Activated T-cell treated with anti-CD3 and anti-CD28 coated beads, Interleukin-2, amount 50 U/mL, for 4 hours (primary cell): ENCODE results near the gene ATIC. TPM values are rescaled to one million over a fixed set of nuclear protein-coding genes. Genes with fewer than 3 reads are reported as not detected.

Experiments used
- ATAC-seq, 2 donors: fragments of 200-7000 bp; cut with Tn5 transposase; one replicate each; pipeline ENCODE4 v1.10.0; 2021
- DNase-seq: peaks from one replicate; pipeline ENCODE4 v3.0.0-alpha.2; 2020
- H3K27me3 Mint-ChIP-seq: one replicate; pipeline ENCODE4 v1.8.0; 2021; ENCODE audit warnings: low read depth, mixed read lengths
- H3K36me3 Mint-ChIP-seq: one replicate; pipeline ENCODE4 v1.8.0; 2022; ENCODE audit warnings: mixed read lengths; ENCODE audit not compliant: insufficient read depth
- H3K4me1 Mint-ChIP-seq: one replicate; pipeline ENCODE4 v1.8.0; 2021; ENCODE audit warnings: low read depth, mixed read lengths
- H3K4me3 Mint-ChIP-seq: one replicate; pipeline ENCODE4 v1.8.0; 2021; ENCODE audit warnings: mild to moderate bottlenecking, moderate library complexity, mixed read lengths
- H3K9me3 Mint-ChIP-seq: one replicate; pipeline ENCODE4 v1.8.0; 2021; ENCODE audit warnings: mixed read lengths
- total RNA-seq, 3 donors: library from RNA; stranded (reverse); gene quantifications; one replicate each; pipeline ENCODE4 v1.2.1, GENCODE V29; 2021

ATIC gene
- total RNA-seq, 3 donors from 2014 or later: 289 to 356 (median 345) TPM

DNA sequence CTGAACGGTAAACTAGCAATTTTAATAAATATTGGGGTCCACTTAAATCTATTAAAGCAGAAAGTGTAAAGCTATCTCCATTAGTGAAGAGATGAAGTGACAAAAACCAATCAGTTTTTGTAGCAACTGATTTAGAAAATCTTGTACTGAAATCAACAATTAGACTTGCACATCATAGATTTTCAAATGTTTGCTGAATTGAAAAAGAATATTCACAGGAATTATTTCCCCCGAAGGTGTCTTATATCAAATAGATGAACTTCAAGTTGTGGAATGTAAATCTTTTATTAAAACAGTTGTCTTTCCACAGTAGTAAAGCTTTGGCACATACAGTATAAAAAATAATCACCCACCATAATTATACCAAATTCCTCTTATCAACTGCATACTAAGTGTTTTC lies 48.7 kb downstream of the ATIC start:
- no peak overlapping the region for H3K4me3 Mint-ChIP-seq
- DNase-seq (no peak), ATAC-seq (no peak)
- no peaks in the 10 kb centered on the region for H3K27me3 Mint-ChIP-seq
- H3K36me3 Mint-ChIP-seq: peaks cover 47% of the 10 kb centered on the region
- H3K4me1 Mint-ChIP-seq: no peaks in the 10 kb centered on the region
- H3K9me3 Mint-ChIP-seq: no peaks in the 10 kb centered on the region

DNA sequence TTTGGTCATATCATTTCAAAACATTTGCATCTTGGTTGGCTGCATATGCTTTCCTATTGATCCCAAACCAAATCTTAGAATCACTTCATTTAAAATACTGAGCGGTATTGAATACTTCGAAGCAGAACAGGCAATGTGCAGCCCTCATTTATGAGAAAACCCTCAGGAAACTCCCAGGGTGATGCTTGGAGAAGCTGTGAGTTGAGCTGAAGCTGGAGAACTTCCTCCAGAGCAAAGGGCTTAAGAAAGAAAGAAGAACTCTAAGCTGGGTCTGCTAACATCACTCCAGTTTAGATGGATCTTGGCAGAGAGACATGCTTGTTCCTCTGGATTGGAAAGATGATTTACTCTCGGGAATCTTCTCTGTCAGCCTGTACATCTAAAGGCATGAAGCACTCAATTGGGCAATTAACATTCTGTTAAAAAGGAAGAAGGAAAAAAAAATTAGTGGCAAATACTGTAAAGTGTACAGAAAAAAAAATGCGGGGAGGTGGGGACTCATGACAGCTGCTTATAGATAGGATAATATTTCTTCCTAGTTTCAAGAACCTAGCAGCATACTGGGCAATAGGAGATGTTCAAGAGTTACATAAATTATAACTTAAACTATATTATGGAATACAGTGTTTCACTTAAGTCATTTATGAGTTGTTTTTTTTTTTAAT lies 49.5 kb downstream of the ATIC start:
- H3K9me3 Mint-ChIP-seq: no peaks in the 10 kb centered on the region
- ATAC-seq (no peak), DNase-seq (no peak)
- no peaks in the 10 kb centered on the region for H3K27me3 Mint-ChIP-seq
- H3K36me3 Mint-ChIP-seq: peaks cover 47% of the 10 kb centered on the region
- no peak overlapping the region for H3K4me3 Mint-ChIP-seq
- H3K4me1 Mint-ChIP-seq: no peaks in the 10 kb centered on the region

DNA sequence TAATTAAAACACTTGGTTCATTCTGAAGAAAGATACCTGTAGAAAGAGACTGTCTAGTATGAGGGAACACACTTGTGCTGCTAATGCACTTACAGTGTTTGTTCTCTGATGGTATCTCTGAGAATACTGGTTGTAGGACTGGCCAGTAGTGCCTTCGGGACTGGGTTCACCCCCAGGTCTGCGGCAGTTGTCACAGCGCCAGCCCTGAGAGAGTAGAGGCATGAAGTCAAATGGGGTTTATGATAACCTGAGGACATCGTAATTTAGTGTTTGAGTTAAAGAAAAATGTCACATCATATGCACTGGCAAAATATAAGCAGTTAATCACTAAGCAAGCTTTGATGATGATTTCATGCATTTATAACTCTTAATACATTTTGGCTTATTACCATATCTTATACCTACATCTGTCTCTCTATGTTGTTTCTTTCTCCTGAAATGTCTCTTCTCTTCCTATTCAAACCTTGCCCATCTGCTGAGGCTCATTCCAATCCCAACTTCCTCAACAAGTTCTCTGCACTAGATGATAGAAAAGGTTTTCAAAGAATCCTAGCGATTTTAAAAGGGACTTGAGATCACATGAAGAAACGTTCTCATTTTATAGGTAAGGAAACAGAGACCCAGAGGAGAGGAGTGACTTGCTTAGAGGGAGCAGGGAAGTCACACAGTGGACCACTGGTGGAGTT lies 50.2 kb downstream of the ATIC start:
- no peak for DNase-seq
- H3K4me3 Mint-ChIP-seq: no peak overlapping the region
- H3K36me3 Mint-ChIP-seq: peaks cover 41% of the 10 kb centered on the region

DNA sequence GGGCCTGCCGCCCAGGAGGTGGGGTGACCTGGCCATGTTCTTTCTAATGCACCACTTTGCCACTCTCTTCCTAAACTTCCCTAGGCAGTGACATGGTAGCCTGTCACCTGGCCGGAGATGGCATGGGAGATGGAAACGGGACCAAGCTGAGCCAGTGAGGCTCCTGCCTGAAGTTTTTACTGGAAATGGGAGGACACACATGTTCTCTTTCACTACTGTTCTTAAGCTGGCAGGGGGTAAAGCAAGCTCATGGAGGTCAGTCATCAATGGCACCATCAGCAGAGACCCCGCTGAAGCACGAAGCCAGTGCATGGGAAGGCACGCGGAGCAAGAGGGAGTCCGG lies 50.7 kb downstream of the ATIC start:
- no peak for DNase-seq
- H3K27me3 Mint-ChIP-seq: no peaks in the 10 kb centered on the region
- H3K4me1 Mint-ChIP-seq: no peaks in the 10 kb centered on the region
- H3K4me3 Mint-ChIP-seq: no peak overlapping the region
- ATAC-seq: no peak
- peaks cover 42% of the 10 kb centered on the region for H3K36me3 Mint-ChIP-seq
- H3K9me3 Mint-ChIP-seq: no peaks in the 10 kb centered on the region

More for the DNA sequence above, 50.2 kb downstream of the ATIC start:
- H3K9me3 Mint-ChIP-seq: no peaks in the 10 kb centered on the region
- ATAC-seq: no peak
- H3K27me3 Mint-ChIP-seq: no peaks in the 10 kb centered on the region
- H3K4me1 Mint-ChIP-seq: no peaks in the 10 kb centered on the region

DNA sequence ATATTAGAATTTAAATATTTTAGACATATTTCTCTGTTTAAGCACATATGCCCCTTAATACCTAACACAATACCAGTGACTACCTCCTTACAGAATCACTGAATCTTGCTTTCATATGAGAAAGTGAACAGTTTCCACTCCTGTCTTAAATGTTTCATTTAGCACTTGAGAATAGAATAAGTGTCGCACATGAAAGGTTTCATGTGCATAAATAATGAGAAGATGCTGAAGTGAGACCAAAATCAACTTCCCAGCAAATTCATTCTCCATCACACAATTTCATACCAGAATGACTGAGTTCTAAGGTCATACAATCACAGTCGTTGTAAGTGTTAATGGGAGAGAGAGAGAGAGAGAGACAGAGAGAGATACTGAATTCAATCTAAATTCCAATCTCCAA lies 51.2 kb downstream of the ATIC start:
- Mint-ChIP-seq H3K36me3 (peaks cover 42% of the 10 kb centered on the region), H3K27me3 (no peaks in the 10 kb centered on the region), H3K9me3 (no peaks in the 10 kb centered on the region), H3K4me1 (no peaks in the 10 kb centered on the region), H3K4me3 (no peak overlapping the region)
- DNase-seq (no peak), ATAC-seq (no peak)

DNA sequence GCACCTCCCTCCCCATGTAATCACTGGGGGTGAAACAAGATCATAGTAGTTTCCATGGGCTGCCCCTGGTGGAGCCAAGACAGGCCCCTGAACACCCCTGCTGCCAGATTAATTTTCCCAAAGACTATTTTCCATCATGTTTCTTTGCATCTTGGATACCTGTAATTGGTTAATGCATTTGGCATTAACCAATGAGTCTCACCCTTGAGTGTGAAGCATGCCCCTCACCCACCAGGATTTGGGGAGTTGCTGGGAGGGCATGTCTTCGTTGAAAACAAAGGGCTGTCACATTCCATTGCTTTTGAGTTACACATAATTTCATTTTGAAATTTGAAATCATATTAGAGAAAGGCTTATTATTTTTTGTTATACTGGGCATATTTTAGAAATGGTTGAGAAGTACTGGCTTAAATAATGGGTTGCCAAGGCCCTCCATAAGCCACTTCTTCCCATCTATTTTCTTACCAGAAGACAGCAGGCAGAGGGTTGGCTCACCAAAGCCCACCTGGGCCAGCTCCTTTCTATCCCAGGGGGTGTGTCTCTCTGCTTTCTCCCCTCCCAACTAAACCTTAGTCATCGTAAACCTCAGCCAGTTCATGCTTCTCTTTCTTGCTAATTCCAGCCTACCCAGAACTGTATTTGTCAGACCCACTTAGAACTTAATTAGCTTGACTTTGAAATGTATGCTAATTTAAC lies 51.8 kb downstream of the ATIC start:
- Mint-ChIP-seq H3K27me3 (no peaks in the 10 kb centered on the region), H3K4me1 (no peaks in the 10 kb centered on the region), H3K4me3 (no peak overlapping the region), H3K36me3 (peaks cover 41% of the 10 kb centered on the region), H3K9me3 (no peaks in the 10 kb centered on the region)
- ATAC-seq (no peak), DNase-seq (no peak)

DNA sequence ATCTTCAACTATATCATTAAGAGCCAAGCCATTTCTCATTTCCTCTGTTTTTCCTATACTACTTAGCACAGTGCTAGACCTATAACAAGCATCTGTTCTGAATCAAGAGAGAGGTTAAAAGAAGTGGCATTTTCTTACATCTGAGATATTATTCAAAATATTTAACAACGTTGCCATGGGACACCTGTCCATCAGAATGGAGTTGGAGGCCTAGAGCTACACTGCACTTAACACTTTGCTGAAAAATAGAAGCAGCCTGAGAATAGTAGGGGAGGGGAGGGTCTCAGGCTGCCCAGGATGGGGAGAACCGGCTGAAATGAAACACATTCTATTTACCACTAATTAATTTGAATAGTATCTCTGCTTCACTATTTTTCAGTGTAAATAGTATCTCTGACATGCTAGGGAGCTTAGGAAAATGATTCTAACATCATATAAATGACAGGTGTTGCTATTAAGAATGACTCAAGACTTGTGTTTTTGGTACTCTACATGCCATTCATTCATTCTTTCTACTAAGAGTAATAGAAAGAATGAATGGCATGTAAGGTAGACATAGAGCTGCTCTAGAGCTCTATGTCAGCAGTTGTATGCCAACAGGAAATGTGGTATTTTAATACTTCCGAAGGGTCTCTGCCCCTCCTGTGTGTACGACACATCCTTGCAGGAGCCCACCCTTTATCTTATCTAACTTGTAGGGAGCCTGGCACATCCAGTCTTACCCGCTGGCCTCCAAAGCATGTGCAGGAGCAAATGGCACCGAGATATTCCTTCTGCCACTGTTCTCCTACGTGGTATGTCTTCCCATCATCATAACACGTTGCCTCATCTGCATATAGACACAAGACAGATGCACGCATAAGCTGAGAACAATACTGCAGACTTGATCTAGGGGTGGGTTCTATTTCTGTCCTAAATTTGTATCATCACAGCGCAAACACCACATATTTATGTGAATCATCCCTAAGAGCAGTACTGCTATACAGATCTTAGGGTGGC lies 52.6 kb downstream of the ATIC start:
- Mint-ChIP-seq H3K4me1 (no peaks in the 10 kb centered on the region), H3K36me3 (peaks cover 41% of the 10 kb centered on the region), H3K4me3 (no peak overlapping the region), H3K27me3 (no peaks in the 10 kb centered on the region), H3K9me3 (no peaks in the 10 kb centered on the region)
- ATAC-seq (no peak), DNase-seq (no peak)

DNA sequence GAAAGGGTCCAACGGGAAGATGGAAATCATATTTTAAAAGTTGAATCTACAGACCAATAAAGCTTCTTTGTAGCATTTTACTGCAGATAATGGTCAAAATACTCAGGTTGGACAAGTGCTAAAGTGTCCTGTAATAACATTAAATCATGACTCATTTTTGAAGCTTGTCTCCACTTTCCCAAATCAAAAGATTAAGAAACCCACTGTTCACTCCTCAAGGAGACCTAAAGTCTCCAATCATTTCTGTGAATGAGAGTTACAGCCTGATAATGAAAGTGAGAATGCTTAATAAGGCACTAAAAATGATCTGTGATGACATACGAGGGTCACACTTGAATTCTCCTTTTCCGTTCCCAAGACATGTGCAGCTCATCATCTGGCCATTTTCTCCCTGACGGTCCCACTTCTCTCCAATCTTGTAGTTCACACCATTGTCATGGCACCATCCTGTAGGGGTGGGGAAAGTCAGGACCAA lies 53.4 kb downstream of the ATIC start:
- no peak for DNase-seq
- ATAC-seq: no peak
- H3K27me3 Mint-ChIP-seq: no peaks in the 10 kb centered on the region
- H3K4me3 Mint-ChIP-seq: no peak overlapping the region
- peaks cover 41% of the 10 kb centered on the region for H3K36me3 Mint-ChIP-seq
- no peaks in the 10 kb centered on the region for H3K9me3 Mint-ChIP-seq
- no peaks in the 10 kb centered on the region for H3K4me1 Mint-ChIP-seq

DNA sequence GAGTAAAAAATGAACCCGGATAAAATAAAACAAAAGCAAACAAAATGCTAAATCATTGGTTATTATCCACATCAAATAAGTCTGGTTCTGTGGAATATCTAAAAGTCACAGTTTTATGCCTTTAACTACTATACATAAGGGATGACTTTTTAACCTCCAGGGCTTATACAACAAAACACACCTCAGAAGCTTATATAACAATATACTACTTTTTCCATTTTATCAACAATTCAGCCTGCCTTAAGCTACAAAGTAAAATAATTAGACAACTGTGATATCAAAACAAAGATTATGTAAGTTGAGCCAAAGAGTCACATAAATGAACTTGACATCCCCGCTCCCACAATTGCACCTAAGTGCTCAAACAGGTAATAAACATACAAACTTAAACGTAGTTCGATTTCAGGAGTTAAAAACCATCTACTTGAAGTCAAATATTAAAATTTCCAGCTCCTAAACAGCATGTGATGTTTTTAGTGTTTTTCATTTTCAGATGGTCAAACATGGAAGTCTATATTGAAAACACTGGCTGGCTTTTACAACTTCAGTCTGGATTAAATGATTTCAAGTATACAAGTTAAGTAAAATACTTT lies 54.7 kb downstream of the ATIC start:
- no peak for ATAC-seq

DNA sequence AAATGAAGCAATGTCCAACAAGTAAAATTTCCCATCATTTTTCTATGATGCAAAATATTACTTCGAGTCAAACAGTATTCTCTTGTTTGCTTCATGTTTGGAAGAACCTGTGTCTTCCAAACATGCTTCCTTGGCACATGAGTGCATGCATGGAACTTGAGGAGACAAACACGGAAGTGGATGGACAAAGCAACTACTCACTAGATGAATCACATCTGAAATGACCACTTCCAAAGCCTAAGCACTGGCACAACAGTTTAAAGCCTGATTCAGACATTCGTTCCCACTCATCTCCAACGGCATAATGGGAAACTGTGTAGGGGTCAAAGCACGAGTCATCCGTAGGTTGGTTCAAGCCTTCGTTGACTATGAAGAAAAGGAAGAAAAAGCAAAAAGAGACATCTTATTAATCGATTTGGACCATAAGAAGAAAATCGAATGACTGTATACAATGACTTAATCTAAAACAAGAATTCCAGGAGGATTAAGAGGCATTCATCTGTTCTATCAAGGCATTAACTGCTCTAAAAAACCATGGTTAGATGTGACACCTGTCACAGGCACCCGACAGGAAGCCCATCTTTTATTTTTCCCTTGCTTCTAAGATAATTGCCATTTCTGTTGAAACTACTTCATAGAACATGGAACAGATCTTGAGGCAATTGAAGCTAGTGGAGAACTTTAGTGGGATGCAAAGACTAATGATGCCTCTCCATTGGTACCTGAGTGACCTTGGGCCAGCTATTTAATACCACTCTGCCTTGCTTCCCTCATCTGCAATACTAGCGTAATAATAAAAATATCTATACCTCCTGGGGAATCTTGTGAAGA lies 56.0 kb downstream of the ATIC start:
- H3K27me3 Mint-ChIP-seq: no peaks in the 10 kb centered on the region

More for the DNA sequence above, 54.7 kb downstream of the ATIC start:
- H3K4me3 Mint-ChIP-seq: no peak overlapping the region
- H3K36me3 Mint-ChIP-seq: peaks cover 33% of the 10 kb centered on the region
- H3K27me3 Mint-ChIP-seq: no peaks in the 10 kb centered on the region
- no peaks in the 10 kb centered on the region for H3K4me1 Mint-ChIP-seq
- DNase-seq: no peak
- no peaks in the 10 kb centered on the region for H3K9me3 Mint-ChIP-seq

DNA sequence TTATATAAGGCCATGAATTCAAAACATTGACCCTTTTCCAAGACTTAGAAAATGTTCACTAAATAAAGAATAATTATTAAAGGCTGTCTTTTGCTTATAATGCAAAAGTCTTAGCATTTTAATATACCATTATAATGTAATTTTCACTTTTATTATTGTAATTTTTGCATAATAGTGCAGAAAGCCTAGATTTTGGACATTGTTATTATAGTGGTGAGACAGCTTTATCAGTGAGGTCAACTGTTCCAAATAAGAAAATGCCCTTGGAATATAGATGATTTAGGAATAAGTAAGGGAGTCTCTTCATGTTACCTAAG lies 56.6 kb downstream of the ATIC start:
- DNase-seq: no peak
- no peak for ATAC-seq
- no peak overlapping the region for H3K4me3 Mint-ChIP-seq
- H3K36me3 Mint-ChIP-seq: peaks cover 20% of the 10 kb centered on the region
- H3K27me3 Mint-ChIP-seq: no peaks in the 10 kb centered on the region
- no peaks in the 10 kb centered on the region for H3K4me1 Mint-ChIP-seq
- H3K9me3 Mint-ChIP-seq: no peaks in the 10 kb centered on the region

More for the DNA sequence above, 56.0 kb downstream of the ATIC start:
- Mint-ChIP-seq H3K9me3 (no peaks in the 10 kb centered on the region), H3K36me3 (peaks cover 26% of the 10 kb centered on the region), H3K4me3 (no peak overlapping the region), H3K4me1 (no peaks in the 10 kb centered on the region)
- DNase-seq (no peak), ATAC-seq (no peak)

DNA sequence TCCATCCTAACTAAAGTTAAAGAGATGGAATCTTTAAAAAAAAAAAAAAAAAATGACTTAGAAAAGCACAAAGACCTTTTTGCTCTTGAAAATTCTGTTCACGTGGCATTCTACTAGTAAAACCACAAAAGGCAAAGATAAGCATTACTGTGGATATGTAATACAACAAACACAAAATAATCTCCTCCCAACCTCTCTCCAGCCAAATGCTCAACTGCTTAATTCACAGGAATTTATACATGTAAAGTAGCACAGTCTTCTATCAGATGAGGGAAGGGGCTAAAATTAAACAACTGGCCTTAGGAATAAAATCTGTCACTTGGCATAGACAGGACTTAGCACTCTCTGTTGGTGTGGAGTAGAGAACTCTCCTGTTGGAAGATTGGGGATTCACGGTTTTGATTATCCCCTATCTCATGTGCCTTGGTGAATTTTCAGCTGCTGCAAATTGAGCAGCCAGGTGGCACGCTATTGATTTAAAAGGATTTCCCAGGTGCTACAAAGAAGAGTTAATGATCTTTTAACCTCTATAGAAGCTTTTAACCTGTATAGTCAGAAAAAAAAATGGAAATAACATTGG lies 57.4 kb downstream of the ATIC start:
- Mint-ChIP-seq H3K9me3 (no peaks in the 10 kb centered on the region), H3K4me3 (no peak overlapping the region), H3K27me3 (no peaks in the 10 kb centered on the region), H3K4me1 (no peaks in the 10 kb centered on the region), H3K36me3 (peaks cover 14% of the 10 kb centered on the region)
- DNase-seq (no peak), ATAC-seq (no peak)
